Mesenchymal stem cell (in vitro differentiated cells and primary cell): ENCODE data around the gene LRP1B.

Experiments used
- DNase-seq: peaks from one replicate; pipeline ENCODE4 v3.0.0-alpha.2; 2013
- H2AFZ ChIP-seq: one replicate; pipeline ENCODE4 v1.6.1; 2013; ENCODE audit warnings: low read depth, mild to moderate bottlenecking, control low read depth, inconsistent platforms, low read length, moderate library complexity
- H2AK5ac ChIP-seq: 2 replicates; pipeline ENCODE4 v1.6.1; 2013; ENCODE audit warnings: low read length, moderate library complexity, mild to moderate bottlenecking, inconsistent platforms; ENCODE audit not compliant: severe bottlenecking
- H2BK120ac ChIP-seq: one replicate; pipeline ENCODE4 v1.6.1; 2013; ENCODE audit warnings: low read depth, mild to moderate bottlenecking, inconsistent platforms, low read length, moderate library complexity
- H2BK12ac ChIP-seq, 2 experiments: one replicate each; pipeline ENCODE4 v1.6.1; 2013; ENCODE audit warnings: inconsistent platforms in 2 of 2, low read length in 2 of 2, mild to moderate bottlenecking in 2 of 2, moderate library complexity in 2 of 2, control low read depth in 1 of 2
- H2BK15ac ChIP-seq: one replicate; pipeline ENCODE4 v1.6.1; 2013; ENCODE audit warnings: mild to moderate bottlenecking, low read depth, inconsistent platforms; ENCODE audit not compliant: poor library complexity, severe bottlenecking
- H2BK5ac ChIP-seq: 2 replicates; pipeline ENCODE4 v1.6.1; 2013; ENCODE audit warnings: low read depth, mild to moderate bottlenecking, low read length, control low read depth, inconsistent platforms; ENCODE audit not compliant: poor library complexity, severe bottlenecking
- H3K14ac ChIP-seq, 2 experiments: one replicate each; pipeline ENCODE4 v1.6.1; 2013; ENCODE audit warnings: inconsistent platforms in 2 of 2, low read length in 2 of 2, control low read depth in 1 of 2, mild to moderate bottlenecking in 1 of 2, moderate library complexity in 1 of 2
- H3K18ac ChIP-seq, 2 experiments: one replicate each; pipeline ENCODE4 v1.6.1; 2013; ENCODE audit warnings: inconsistent platforms in 2 of 2, low read length in 2 of 2, control low read depth in 1 of 2, low read depth in 1 of 2, mild to moderate bottlenecking in 1 of 2
- H3K23ac ChIP-seq, 2 experiments: one replicate each; pipeline ENCODE4 v1.6.1; 2013; ENCODE audit warnings: inconsistent platforms in 2 of 2, low read length in 2 of 2, mild to moderate bottlenecking in 2 of 2, moderate library complexity in 2 of 2, control low read depth in 1 of 2
- H3K27ac ChIP-seq: 2 replicates; pipeline ENCODE4 v1.5.1; 2013; ENCODE audit warnings: mild to moderate bottlenecking, moderate library complexity, low read length, control low read depth, inconsistent platforms; ENCODE audit not compliant: poor library complexity, severe bottlenecking
- H3K27me3 ChIP-seq, 2 experiments: 2 replicates each; pipeline versions ENCODE4 v1.6.1 to v1.7.0; 2013; ENCODE audit warnings: low read length in 2 of 2, mild to moderate bottlenecking in 2 of 2, moderate library complexity in 2 of 2, control low read depth in 1 of 2, inconsistent platforms in 1 of 2; ENCODE audit not compliant: control insufficient read depth in 1 of 2, insufficient read depth in 1 of 2
- H3K36me3 ChIP-seq, 2 experiments: 2 replicates each; pipeline versions ENCODE4 v1.6.1 to v1.7.0; 2013; ENCODE audit warnings: low read length in 2 of 2, control low read depth in 1 of 2, inconsistent platforms in 1 of 2, low read depth in 1 of 2, mild to moderate bottlenecking in 1 of 2; ENCODE audit not compliant: insufficient read depth in 2 of 2, control insufficient read depth in 1 of 2
- H3K4ac ChIP-seq, 2 experiments: one replicate each; pipeline ENCODE4 v1.6.1; 2013; ENCODE audit warnings: inconsistent platforms in 2 of 2, low read length in 2 of 2, mild to moderate bottlenecking in 2 of 2, moderate library complexity in 2 of 2, control low read depth in 1 of 2, low read depth in 1 of 2
- H3K4me1 ChIP-seq: 2 replicates; pipeline ENCODE4 v1.6.1; 2013; ENCODE audit warnings: low read depth, low read length, control low read depth; ENCODE audit not compliant: control insufficient read depth, insufficient read depth
- H3K4me2 ChIP-seq: 2 replicates; pipeline ENCODE4 v1.6.1; 2013; ENCODE audit warnings: low read length, mild to moderate bottlenecking, inconsistent platforms; ENCODE audit not compliant: poor library complexity, severe bottlenecking
- H3K4me3 ChIP-seq, 2 experiments: 2 replicates each; pipeline versions ENCODE4 v1.5.1 to v1.7.0; 2013; ENCODE audit warnings: low read length in 2 of 2, mild to moderate bottlenecking in 2 of 2, control low read depth in 1 of 2, low read depth in 1 of 2; ENCODE audit not compliant: insufficient read depth in 1 of 2
- H3K79me1 ChIP-seq: replicated peaks from 2 replicates; pipeline ENCODE4 v1.6.1; 2013; ENCODE audit warnings: mild to moderate bottlenecking, control low read depth, low read length, inconsistent platforms; ENCODE audit not compliant: poor library complexity, severe bottlenecking
- H3K9ac ChIP-seq: 2 replicates; pipeline ENCODE4 v1.7.0; 2013; ENCODE audit warnings: mild to moderate bottlenecking, low read length, moderate library complexity
- H3K9me3 ChIP-seq: 2 replicates; pipeline ENCODE4 v1.7.0; 2013; ENCODE audit warnings: mild to moderate bottlenecking, low read length; ENCODE audit not compliant: control insufficient read depth
- H4K8ac ChIP-seq: one replicate; pipeline ENCODE4 v1.6.1; 2013; ENCODE audit warnings: inconsistent platforms, mild to moderate bottlenecking, low read length, moderate library complexity
- H4K91ac ChIP-seq: one replicate; pipeline ENCODE4 v1.6.1; 2013; ENCODE audit warnings: mild to moderate bottlenecking, low read length, inconsistent platforms
- WGBS: methylation state at CpG from one replicate; pipeline ENCODE4 v1.1.7; 2013; ENCODE audit warnings: mixed read lengths; 5-methylcytosine and 5-hydroxymethylcytosine counted together

The LRP1B gene

GRCh38 chr2:140786585-140786984, 1344.2 kb downstream of the LRP1B start:
- H3K4me3 ChIP-seq = no peak overlapping the region
- H2BK15ac ChIP-seq = no peak overlapping the region

DNA sequence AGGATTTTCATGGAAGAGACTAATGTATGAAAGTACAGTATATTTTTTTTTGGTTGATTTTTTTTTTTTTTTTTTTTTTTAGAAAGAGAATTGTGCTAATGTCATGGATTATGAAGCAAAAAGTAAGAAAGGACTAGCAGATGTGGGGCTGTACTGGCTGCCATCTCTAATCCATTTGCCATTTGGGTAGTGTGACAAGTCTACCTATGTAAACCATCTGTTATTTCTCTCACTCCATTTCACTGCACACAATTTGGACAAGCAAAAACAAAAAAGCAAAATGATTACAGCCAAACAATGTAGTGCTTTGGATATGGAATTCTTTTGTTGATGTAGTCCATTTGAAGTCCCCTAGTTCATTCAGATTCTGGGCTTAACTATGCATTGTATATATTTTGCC, 1355.4 kb downstream of the LRP1B start:
- H3K4ac ChIP-seq = no peak overlapping the region
- no peak overlapping the region for H3K4me2 ChIP-seq
- no peak overlapping the region for H3K18ac ChIP-seq
- H3K27me3 ChIP-seq = no peaks in the 10 kb centered on the region
- no peak overlapping the region for H3K4me3 ChIP-seq
- no peak overlapping the region for H2AK5ac ChIP-seq
- DNase-seq = no peak
- H2BK120ac ChIP-seq = no peak overlapping the region
- no peaks in the 10 kb centered on the region for H3K4me1 ChIP-seq
- H2BK12ac ChIP-seq = no peak overlapping the region
- no peak overlapping the region for H4K91ac ChIP-seq
- H3K14ac ChIP-seq = no peak overlapping the region
- H3K23ac ChIP-seq = no peak overlapping the region
- H4K8ac ChIP-seq = no peak overlapping the region
- H3K27ac ChIP-seq = no peak overlapping the region
- H2BK5ac ChIP-seq = no peak overlapping the region
- no peaks in the 10 kb centered on the region for H3K79me1 ChIP-seq
- H3K9me3 ChIP-seq = no peaks in the 10 kb centered on the region
- H3K36me3 ChIP-seq = no peaks in the 10 kb centered on the region
- H2AFZ ChIP-seq = no peak overlapping the region
- H3K9ac ChIP-seq = no peak overlapping the region
- H2BK15ac ChIP-seq = no peak overlapping the region

More at GRCh38 chr2:140786585-140786984, 1344.2 kb downstream of the LRP1B start:
- Histone ChIP-seq H2BK5ac (no peak overlapping the region), H2AK5ac (no peak overlapping the region), H2BK120ac (no peak overlapping the region), H3K36me3 (no peaks in the 10 kb centered on the region), H4K91ac (no peak overlapping the region), H3K9me3 (no peaks in the 10 kb centered on the region), H3K9ac (no peak overlapping the region), H3K18ac (no peak overlapping the region), H3K27ac (no peak overlapping the region), H2BK12ac (no peak overlapping the region), H3K27me3 (no peaks in the 10 kb centered on the region), H2AFZ (no peak overlapping the region), H3K4me1 (no peaks in the 10 kb centered on the region), H3K79me1 (no peaks in the 10 kb centered on the region), H4K8ac (no peak overlapping the region), H3K4ac (no peak overlapping the region), H3K4me2 (no peak overlapping the region), H3K23ac (no peak overlapping the region), H3K14ac (no peak overlapping the region)
- DNase-seq = no peak
- 80% methylated on average over 1 of the region's 2 CpGs for WGBS

DNA sequence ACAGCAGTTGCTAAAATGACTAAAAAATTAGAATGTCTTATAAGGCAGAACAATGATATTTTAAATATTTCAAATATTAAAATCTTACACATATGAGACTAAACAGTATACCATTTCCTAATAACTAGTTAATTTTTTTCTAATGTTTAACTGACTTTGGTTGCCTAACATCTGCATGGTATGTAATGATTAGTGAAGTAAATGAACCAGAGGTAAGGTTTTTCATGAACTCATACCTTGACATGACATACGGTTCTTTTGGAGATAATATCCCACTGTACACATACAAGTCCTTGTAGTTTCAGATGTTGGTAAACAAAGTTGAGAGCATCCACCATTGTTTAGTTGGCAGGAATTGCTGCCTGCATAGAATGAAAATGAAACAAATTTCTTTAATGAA, 1360.2 kb downstream of the LRP1B start:
- Histone ChIP-seq H2BK15ac (no peak overlapping the region), H3K14ac (no peak overlapping the region), H3K4ac (no peak overlapping the region), H3K27ac (no peak overlapping the region), H2BK12ac (no peak overlapping the region), H3K4me1 (no peaks in the 10 kb centered on the region), H3K36me3 (no peaks in the 10 kb centered on the region), H3K9me3 (no peaks in the 10 kb centered on the region), H2BK120ac (no peak overlapping the region), H3K23ac (no peak overlapping the region), H4K91ac (no peak overlapping the region), H2AFZ (no peak overlapping the region), H4K8ac (no peak overlapping the region), H3K18ac (no peak overlapping the region), H3K27me3 (no peaks in the 10 kb centered on the region), H3K4me2 (no peak overlapping the region), H3K4me3 (no peak overlapping the region), H2AK5ac (no peak overlapping the region), H3K79me1 (no peaks in the 10 kb centered on the region), H3K9ac (no peak overlapping the region), H2BK5ac (no peak overlapping the region)
- no peak for DNase-seq
- WGBS = no CpG with 5 or more reads among the region's 1 CpG

- WGBS = no CpG with 5 or more reads among the region's 2 CpGs
- H2BK15ac ChIP-seq = no peak overlapping the region
- no peak overlapping the region for H4K8ac ChIP-seq
- H2BK5ac ChIP-seq = no peak overlapping the region
- H3K9me3 ChIP-seq = peaks cover 7% of the 10 kb centered on the region
- H2BK120ac ChIP-seq = no peak overlapping the region
- no peak overlapping the region for H3K18ac ChIP-seq
- no peak overlapping the region for H3K14ac ChIP-seq
- no peaks in the 10 kb centered on the region for H3K27me3 ChIP-seq
- H3K79me1 ChIP-seq = no peaks in the 10 kb centered on the region
- H3K4me2 ChIP-seq = no peak overlapping the region
- H3K4ac ChIP-seq = no peak overlapping the region
- no peak overlapping the region for H3K9ac ChIP-seq
- H2AFZ ChIP-seq = no peak overlapping the region
- no peaks in the 10 kb centered on the region for H3K36me3 ChIP-seq
- H3K27ac ChIP-seq = no peak overlapping the region
- no peaks in the 10 kb centered on the region for H3K4me1 ChIP-seq
- no peak for DNase-seq
- no peak overlapping the region for H2BK12ac ChIP-seq
- H3K23ac ChIP-seq = no peak overlapping the region
- H3K4me3 ChIP-seq = no peak overlapping the region
- H2AK5ac ChIP-seq = no peak overlapping the region
- no peak overlapping the region for H4K91ac ChIP-seq
Observed at GRCh38 chr2:140761807-140762206, 1369.0 kb downstream of the LRP1B start.
